Activated T-helper 17 cell treated with anti-CD3 and anti-CD28 coated beads, Interleukin-2, amount 50 U/mL, for 72 hours (primary cell): ENCODE data around the gene MAP2. TPM values are rescaled to one million over a fixed set of nuclear protein-coding genes. Genes with fewer than 3 reads are reported as not detected.

Source experiments
- ATAC-seq: fragments of 150-1000 bp; cut with Tn5 transposase; replicated peaks from 2 replicates; pipeline ENCODE4 v1.10.0; 2021; ENCODE audit warnings: mild to moderate bottlenecking, moderate library complexity
- H3K27ac Mint-ChIP-seq: one replicate; pipeline ENCODE4 v1.8.0; 2022; ENCODE audit warnings: mixed read lengths
- H3K27me3 Mint-ChIP-seq: one replicate; pipeline ENCODE4 v1.8.0; 2022; ENCODE audit warnings: mixed read lengths
- H3K36me3 Mint-ChIP-seq: one replicate; pipeline ENCODE4 v1.8.0; 2022; ENCODE audit warnings: low read depth, mild to moderate bottlenecking, mixed read lengths
- H3K4me1 Mint-ChIP-seq: one replicate; pipeline ENCODE4 v1.8.0; 2022; ENCODE audit warnings: mixed read lengths
- H3K4me3 Mint-ChIP-seq: one replicate; pipeline ENCODE4 v1.8.0; 2022; ENCODE audit warnings: mild to moderate bottlenecking, mixed read lengths
- H3K9me3 Mint-ChIP-seq: one replicate; pipeline ENCODE4 v1.8.0; 2022; ENCODE audit warnings: mixed read lengths
- total RNA-seq, 2 donors: library from RNA; stranded (reverse); gene quantifications; one replicate each; pipeline ENCODE4 v1.2.3, GENCODE V29; 2022

MAP2 gene
- total RNA-seq, 2 donors from 2014 or later: 0.24 to 0.26 TPM

DNA sequence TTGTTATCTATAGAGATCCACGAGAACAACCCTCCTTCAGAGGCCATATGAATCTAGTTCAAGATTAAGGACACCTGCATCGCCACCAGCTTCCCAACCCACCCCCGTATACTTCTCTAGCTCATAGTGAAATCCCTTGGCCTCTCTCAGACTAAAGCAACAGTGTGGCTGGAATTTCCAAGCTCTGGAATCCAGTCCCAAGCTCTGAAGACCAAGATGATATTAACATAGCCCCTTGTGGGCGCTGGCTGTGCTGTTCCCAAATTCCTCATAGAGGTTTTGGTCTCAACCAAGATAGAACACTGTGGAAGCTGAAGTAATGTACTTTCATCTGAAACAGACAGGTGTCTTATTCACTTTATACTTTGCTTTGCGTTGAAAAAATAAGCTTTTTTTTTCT is 139.6 kb downstream of the MAP2 start:
- ATAC-seq: no peak
- H3K27me3 Mint-ChIP-seq: no peaks in the 10 kb centered on the region
- no peak overlapping the region for H3K27ac Mint-ChIP-seq
- no peaks in the 10 kb centered on the region for H3K4me1 Mint-ChIP-seq
- no peaks in the 10 kb centered on the region for H3K9me3 Mint-ChIP-seq
- H3K36me3 Mint-ChIP-seq: no peaks in the 10 kb centered on the region
- no peak overlapping the region for H3K4me3 Mint-ChIP-seq

DNA sequence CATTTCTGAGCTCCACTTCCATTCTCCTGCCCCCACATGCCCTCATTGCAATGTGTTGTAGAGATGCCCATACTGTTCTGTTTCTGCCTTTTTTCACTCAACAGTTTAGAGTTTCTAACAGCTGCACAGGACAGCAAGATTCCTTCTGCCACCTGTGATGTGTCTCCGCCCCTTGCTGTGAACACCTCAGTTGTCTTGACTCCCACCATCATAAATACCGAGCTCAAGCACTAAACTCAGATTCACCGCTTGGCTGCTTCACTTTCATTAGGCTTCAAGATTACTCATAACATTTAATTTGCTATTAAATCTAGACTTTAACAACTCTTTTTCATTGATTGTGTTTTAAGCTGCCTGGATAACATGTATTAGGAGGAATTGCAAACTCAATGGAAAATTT is 141.0 kb downstream of the MAP2 start:
- peaks cover 3% of the 10 kb centered on the region for H3K27me3 Mint-ChIP-seq
- no peaks in the 10 kb centered on the region for H3K36me3 Mint-ChIP-seq
- no peak overlapping the region for H3K4me3 Mint-ChIP-seq
- no peaks in the 10 kb centered on the region for H3K9me3 Mint-ChIP-seq
- no peak overlapping the region for H3K27ac Mint-ChIP-seq
- H3K4me1 Mint-ChIP-seq: no peaks in the 10 kb centered on the region
- ATAC-seq: no peak

GRCh38 chr2:209565896-209566582 is 142.2 kb downstream of the MAP2 start:
- no peaks in the 10 kb centered on the region for H3K4me1 Mint-ChIP-seq

GRCh38 chr2:209570194-209570593 is 146.3 kb downstream of the MAP2 start:
- Mint-ChIP-seq H3K27ac (no peak overlapping the region), H3K4me1 (no peaks in the 10 kb centered on the region), H3K27me3 (peaks cover 3% of the 10 kb centered on the region), H3K9me3 (no peaks in the 10 kb centered on the region), H3K4me3 (no peak overlapping the region), H3K36me3 (no peaks in the 10 kb centered on the region)
- ATAC-seq: no peak

More at GRCh38 chr2:209565896-209566582, 142.2 kb downstream of the MAP2 start:
- ATAC-seq: no peak
- Mint-ChIP-seq H3K27me3 (peaks cover 3% of the 10 kb centered on the region), H3K27ac (no peak overlapping the region), H3K9me3 (no peaks in the 10 kb centered on the region), H3K4me3 (no peak overlapping the region), H3K36me3 (no peaks in the 10 kb centered on the region)

DNA sequence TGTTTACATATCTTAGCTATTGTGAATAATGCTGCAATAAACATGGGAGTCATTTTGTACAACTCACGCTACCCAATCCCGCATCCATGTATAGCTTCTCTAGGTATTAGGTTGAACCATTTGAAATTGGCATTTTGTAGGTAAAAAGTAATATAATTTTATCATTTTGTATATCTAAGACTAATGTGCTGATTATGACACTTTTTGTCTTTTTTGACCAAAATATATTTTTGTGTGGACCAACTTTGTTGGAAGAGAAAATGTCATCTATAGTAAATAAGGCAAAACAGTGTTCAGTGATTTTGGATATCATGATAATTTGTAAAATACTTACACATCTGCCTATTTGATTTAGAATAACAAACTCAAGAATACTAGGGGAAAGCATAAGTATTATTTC is 150.7 kb downstream of the MAP2 start:
- H3K27ac Mint-ChIP-seq: no peak overlapping the region
- H3K4me3 Mint-ChIP-seq: no peak overlapping the region
- no peak for ATAC-seq
- no peaks in the 10 kb centered on the region for H3K27me3 Mint-ChIP-seq
- no peaks in the 10 kb centered on the region for H3K4me1 Mint-ChIP-seq
- H3K36me3 Mint-ChIP-seq: no peaks in the 10 kb centered on the region
- H3K9me3 Mint-ChIP-seq: no peaks in the 10 kb centered on the region

DNA sequence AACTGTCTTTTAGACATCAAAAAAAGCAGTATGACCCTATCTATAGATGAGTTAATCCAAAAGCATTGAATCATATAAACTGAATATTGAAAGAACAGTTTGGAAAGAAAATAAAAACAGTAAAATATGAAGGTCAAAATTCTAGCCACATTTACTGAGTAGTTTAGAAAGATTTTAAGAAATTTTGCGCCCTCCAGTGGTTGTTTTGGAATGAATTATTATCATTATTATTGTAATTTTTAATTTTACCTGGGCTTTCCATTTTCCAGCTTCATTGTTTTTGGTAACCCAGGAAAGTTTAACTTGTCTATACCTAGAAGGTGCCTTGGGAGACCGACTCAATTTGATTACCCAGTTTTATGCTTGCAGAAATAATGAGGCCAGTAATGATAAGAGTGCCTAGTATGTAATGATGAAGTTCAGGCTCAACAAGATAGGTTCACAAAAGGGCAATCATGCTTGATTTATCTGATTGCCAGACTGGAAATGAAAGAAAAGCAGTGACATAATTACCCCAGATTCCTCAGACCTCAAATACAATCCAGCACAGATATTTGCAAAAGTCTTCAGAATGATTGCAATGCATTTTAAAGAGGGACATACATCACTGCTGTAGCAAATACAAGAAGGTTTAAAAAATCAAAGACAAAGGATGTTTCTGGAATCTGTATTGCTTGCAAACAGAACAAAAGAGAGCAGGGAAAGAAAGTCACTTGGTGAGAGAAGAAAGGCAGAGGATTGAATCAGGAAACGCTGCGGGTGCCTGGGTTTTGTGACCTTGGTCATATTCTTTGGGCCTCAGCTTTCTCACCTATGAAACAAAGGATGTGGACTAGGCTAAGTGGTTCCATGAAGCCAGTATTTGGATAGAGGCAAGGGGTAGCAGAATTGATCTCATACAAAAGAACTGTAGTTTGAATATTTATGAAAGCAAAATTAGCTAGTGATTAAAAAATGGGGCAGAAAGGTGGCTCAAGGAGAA is 153.8 kb downstream of the MAP2 start:
- H3K36me3 Mint-ChIP-seq: no peaks in the 10 kb centered on the region
- H3K27ac Mint-ChIP-seq: no peak overlapping the region
- no peaks in the 10 kb centered on the region for H3K9me3 Mint-ChIP-seq
- ATAC-seq: no peak
- no peaks in the 10 kb centered on the region for H3K27me3 Mint-ChIP-seq
- H3K4me1 Mint-ChIP-seq: no peaks in the 10 kb centered on the region
- no peak overlapping the region for H3K4me3 Mint-ChIP-seq

- H3K27ac Mint-ChIP-seq: no peak overlapping the region
- ATAC-seq: no peak
- H3K4me3 Mint-ChIP-seq: no peak overlapping the region
- H3K9me3 Mint-ChIP-seq: no peaks in the 10 kb centered on the region
- no peaks in the 10 kb centered on the region for H3K36me3 Mint-ChIP-seq
- H3K27me3 Mint-ChIP-seq: no peaks in the 10 kb centered on the region
- no peaks in the 10 kb centered on the region for H3K4me1 Mint-ChIP-seq
Observed at GRCh38 chr2:209578394-209579001, 154.7 kb downstream of the MAP2 start.

GRCh38 chr2:209579230-209579749 is 155.4 kb downstream of the MAP2 start:
- Mint-ChIP-seq H3K27ac (no peak overlapping the region), H3K4me3 (no peak overlapping the region), H3K36me3 (no peaks in the 10 kb centered on the region), H3K4me1 (no peaks in the 10 kb centered on the region), H3K9me3 (no peaks in the 10 kb centered on the region), H3K27me3 (no peaks in the 10 kb centered on the region)
- no peak for ATAC-seq

DNA sequence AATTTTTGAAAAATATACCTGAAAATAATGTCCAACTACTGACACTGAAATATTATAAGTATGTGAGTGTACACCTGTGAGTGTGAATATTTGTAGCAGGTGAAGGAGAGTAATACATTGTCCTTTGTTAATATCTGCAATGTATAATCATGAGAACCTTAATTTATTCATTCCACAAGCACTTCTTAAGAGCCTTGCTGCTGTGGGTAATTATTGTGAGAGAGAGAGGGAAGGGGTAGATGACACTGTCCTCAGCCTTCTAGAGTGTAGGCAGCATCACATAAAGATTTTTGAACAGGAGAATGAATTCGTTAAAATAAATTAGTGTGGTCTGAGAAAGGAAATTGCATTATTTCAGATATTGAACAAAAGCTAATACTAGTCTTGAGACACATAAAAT is 157.2 kb downstream of the MAP2 start:
- ATAC-seq: no peak
- Mint-ChIP-seq H3K36me3 (no peaks in the 10 kb centered on the region), H3K4me3 (no peak overlapping the region), H3K27me3 (peaks cover 6% of the 10 kb centered on the region), H3K9me3 (no peaks in the 10 kb centered on the region), H3K4me1 (no peaks in the 10 kb centered on the region), H3K27ac (no peak overlapping the region)

- Mint-ChIP-seq H3K36me3 (no peaks in the 10 kb centered on the region), H3K27me3 (peaks cover 6% of the 10 kb centered on the region), H3K9me3 (no peaks in the 10 kb centered on the region), H3K4me3 (no peak overlapping the region), H3K4me1 (no peaks in the 10 kb centered on the region), H3K27ac (no peak overlapping the region)
- no peak for ATAC-seq
Observed at GRCh38 chr2:209582281-209582680, 158.4 kb downstream of the MAP2 start.

- no peaks in the 10 kb centered on the region for H3K9me3 Mint-ChIP-seq
- no peak for ATAC-seq
- H3K27me3 Mint-ChIP-seq: peaks cover 6% of the 10 kb centered on the region
- H3K27ac Mint-ChIP-seq: no peak overlapping the region
- no peaks in the 10 kb centered on the region for H3K4me1 Mint-ChIP-seq
- no peak overlapping the region for H3K4me3 Mint-ChIP-seq
- no peaks in the 10 kb centered on the region for H3K36me3 Mint-ChIP-seq
Observed at GRCh38 chr2:209584472-209584871, 160.6 kb downstream of the MAP2 start.

GRCh38 chr2:209584915-209585314 is 161.1 kb downstream of the MAP2 start:
- Mint-ChIP-seq H3K4me1 (no peaks in the 10 kb centered on the region), H3K4me3 (no peak overlapping the region), H3K36me3 (no peaks in the 10 kb centered on the region), H3K9me3 (no peaks in the 10 kb centered on the region), H3K27me3 (peaks cover 6% of the 10 kb centered on the region), H3K27ac (no peak overlapping the region)
- no peak for ATAC-seq

DNA sequence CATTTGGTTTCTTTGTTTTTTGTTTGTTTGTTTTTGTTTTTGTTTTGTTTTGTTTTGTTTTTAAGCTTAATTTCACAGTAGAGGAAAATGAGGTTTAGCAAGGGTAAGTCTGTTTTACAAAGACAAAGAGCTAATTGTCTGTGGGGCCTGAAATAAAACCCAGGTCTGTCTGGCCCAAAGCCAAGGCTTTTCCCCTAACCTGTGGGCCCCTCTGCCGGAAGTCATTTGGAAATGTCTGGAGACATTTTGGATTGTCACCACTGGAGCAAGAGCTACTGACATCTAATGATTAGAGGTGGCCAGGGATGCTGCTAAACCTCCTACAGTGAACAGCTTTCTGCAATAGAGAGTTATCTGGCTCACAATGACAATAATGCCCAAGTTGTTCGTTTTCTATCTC is 167.2 kb downstream of the MAP2 start:
- H3K27ac Mint-ChIP-seq: no peak overlapping the region
- no peaks in the 10 kb centered on the region for H3K4me1 Mint-ChIP-seq
- no peaks in the 10 kb centered on the region for H3K9me3 Mint-ChIP-seq
- H3K4me3 Mint-ChIP-seq: no peak overlapping the region
- no peaks in the 10 kb centered on the region for H3K27me3 Mint-ChIP-seq
- no peaks in the 10 kb centered on the region for H3K36me3 Mint-ChIP-seq
- ATAC-seq: no peak

GRCh38 chr2:209592106-209592505 is 168.3 kb downstream of the MAP2 start:
- ATAC-seq: no peak
- Mint-ChIP-seq H3K27me3 (no peaks in the 10 kb centered on the region), H3K4me3 (no peak overlapping the region), H3K9me3 (no peaks in the 10 kb centered on the region), H3K27ac (no peak overlapping the region), H3K36me3 (no peaks in the 10 kb centered on the region), H3K4me1 (no peaks in the 10 kb centered on the region)
